ENCODE measurements around the gene GRIA1. TPM values are rescaled to one million over a fixed set of nuclear protein-coding genes. Genes with fewer than 3 reads are reported as not detected.

Gene GRIA1
- total RNA-seq, 1 donor from 2014 or later = not detected

GRCh38 chr5:153676406-153676805 lies 185.9 kb downstream of the GRIA1 start:
- Mint-ChIP-seq H3K36me3 (ENCODE audit: insufficient read depth) (no peaks in the 10 kb centered on the region), H3K4me1 (ENCODE audit: low read depth) (no peaks in the 10 kb centered on the region), H3K9me3 (ENCODE audit: low read depth) (no peaks in the 10 kb centered on the region), H3K27ac (no peak overlapping the region), H3K27me3 (peaks cover 9% of the 10 kb centered on the region), H3K4me3 (ENCODE audit: low read depth) (no peak overlapping the region)
- TF ChIP-seq, protein P1, sequence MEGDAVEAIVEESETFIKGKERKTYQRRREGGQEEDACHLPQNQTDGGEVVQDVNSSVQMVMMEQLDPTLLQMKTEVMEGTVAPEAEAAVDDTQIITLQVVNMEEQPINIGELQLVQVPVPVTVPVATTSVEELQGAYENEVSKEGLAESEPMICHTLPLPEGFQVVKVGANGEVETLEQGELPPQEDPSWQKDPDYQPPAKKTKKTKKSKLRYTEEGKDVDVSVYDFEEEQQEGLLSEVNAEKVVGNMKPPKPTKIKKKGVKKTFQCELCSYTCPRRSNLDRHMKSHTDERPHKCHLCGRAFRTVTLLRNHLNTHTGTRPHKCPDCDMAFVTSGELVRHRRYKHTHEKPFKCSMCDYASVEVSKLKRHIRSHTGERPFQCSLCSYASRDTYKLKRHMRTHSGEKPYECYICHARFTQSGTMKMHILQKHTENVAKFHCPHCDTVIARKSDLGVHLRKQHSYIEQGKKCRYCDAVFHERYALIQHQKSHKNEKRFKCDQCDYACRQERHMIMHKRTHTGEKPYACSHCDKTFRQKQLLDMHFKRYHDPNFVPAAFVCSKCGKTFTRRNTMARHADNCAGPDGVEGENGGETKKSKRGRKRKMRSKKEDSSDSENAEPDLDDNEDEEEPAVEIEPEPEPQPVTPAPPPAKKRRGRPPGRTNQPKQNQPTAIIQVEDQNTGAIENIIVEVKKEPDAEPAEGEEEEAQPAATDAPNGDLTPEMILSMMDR (IDR thresholded peaks at IDR 0.05; ENCODE audit: unreplicated experiment) = no peak
- DNase-seq (ENCODE audit: low spot score, unreplicated experiment) = no peak

DNA sequence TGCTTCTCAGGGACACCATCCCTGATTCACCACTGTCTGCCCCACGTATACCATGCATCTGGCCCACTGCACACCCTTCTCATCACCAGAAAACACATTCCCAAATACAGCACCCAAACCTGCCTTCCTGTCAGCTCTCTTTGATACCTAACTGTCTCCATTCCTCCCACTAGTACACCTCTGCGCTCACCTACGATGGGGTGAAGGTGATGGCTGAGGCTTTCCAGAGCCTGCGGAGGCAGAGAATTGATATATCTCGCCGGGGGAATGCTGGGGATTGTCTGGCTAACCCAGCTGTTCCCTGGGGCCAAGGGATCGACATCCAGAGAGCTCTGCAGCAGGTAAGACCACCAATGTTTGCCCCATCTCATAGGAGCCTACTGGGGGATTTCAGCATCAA lies 186.4 kb downstream of the GRIA1 start:
- no peak overlapping the region for H3K4me3 Mint-ChIP-seq (ENCODE audit: low read depth)
- DNase-seq (ENCODE audit: low spot score, unreplicated experiment) = no peak
- H3K36me3 Mint-ChIP-seq (ENCODE audit: insufficient read depth) = no peaks in the 10 kb centered on the region
- H3K9me3 Mint-ChIP-seq (ENCODE audit: low read depth) = no peaks in the 10 kb centered on the region
- no peak overlapping the region for H3K27ac Mint-ChIP-seq
- peaks cover 9% of the 10 kb centered on the region for H3K27me3 Mint-ChIP-seq
- TF ChIP-seq, protein P1 (IDR thresholded peaks at IDR 0.05; ENCODE audit: unreplicated experiment) = no peak
- no peaks in the 10 kb centered on the region for H3K4me1 Mint-ChIP-seq (ENCODE audit: low read depth)

DNA sequence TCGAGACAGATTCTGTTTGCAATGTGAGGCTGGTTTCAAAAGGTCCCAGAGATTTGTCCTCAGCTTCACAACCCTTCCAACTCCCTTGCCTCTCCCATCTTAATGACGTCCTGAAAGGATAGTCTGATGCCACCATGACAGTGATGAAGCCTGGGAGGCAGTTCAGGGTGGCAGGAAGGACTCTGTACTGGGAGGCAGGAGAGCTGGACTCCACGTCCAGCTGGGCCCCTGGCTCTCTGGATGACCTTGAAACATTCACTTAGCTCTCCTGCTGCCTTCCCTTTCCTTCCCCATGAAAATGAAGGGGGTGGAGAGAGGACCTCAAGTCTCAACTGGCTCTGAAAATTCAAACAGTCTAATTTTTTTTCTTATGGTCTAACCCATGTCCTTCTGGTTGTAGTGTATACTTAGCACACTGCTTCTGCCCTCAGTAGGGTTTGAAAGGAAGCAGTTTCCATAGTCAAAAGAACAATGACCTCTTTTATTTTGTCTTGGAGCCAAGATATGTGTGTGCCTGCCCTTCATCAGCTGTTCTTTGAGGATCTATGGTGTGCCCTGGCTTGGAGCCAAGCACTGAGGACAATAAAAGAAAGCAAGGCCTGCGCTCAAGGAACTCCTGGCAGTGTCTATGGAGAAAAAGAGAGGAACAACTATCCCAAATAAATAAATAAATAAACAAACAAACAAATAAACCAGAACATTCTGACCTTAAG lies 188.3 kb downstream of the GRIA1 start:
- Mint-ChIP-seq H3K36me3 (ENCODE audit: insufficient read depth) (no peaks in the 10 kb centered on the region), H3K27ac (no peak overlapping the region), H3K9me3 (ENCODE audit: low read depth) (no peaks in the 10 kb centered on the region), H3K27me3 (peaks cover 6% of the 10 kb centered on the region), H3K4me1 (ENCODE audit: low read depth) (no peaks in the 10 kb centered on the region), H3K4me3 (ENCODE audit: low read depth) (no peak overlapping the region)
- TF ChIP-seq, protein P1 (IDR thresholded peaks at IDR 0.05; ENCODE audit: unreplicated experiment) = no peak
- DNase-seq (ENCODE audit: low spot score, unreplicated experiment) = no peak

DNA sequence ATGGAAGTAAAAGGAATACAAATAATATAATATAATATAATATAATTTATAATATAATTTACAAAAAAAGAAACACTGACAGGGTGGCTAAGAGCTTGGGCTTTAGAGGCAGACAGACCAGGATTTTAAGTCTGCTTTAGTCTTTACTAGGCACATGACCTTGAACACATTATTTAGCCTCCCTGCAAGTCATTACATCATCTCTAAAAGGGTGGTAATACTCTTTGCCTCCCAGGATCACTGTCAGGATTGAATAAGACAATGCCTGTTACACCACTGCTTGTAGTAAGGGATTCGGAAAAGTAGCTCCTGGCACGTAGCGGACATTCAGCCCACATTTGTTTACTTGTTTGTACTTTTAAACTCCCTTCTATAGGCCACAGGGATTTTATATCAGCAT lies 199.8 kb downstream of the GRIA1 start:
- TF ChIP-seq, protein P1 (IDR thresholded peaks at IDR 0.05; ENCODE audit: unreplicated experiment) = no peak

DNA sequence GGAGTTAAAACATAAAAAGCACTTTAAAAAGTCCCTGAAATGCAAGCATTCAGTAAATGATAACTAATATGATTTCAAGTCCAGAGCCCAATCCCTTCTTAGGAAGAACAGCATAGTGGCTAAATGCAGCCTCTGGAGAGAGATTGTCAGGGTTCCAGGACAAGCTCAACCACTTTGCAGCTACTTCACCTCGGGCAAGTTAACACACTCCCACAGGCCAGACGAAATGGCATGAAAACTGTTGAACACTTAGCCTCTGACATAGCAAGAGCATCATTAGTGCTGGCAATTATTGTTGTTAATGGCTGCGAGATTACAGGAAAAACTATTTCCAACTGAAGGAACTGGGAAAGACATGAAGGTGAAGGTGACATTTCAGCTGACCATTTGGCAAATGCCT lies 205.8 kb downstream of the GRIA1 start:
- Mint-ChIP-seq H3K4me1 (ENCODE audit: low read depth) (no peaks in the 10 kb centered on the region), H3K9me3 (ENCODE audit: low read depth) (no peaks in the 10 kb centered on the region)

More for the DNA sequence above, 199.8 kb downstream of the GRIA1 start:
- Mint-ChIP-seq H3K4me1 (ENCODE audit: low read depth) (no peaks in the 10 kb centered on the region), H3K9me3 (ENCODE audit: low read depth) (no peaks in the 10 kb centered on the region), H3K27ac (no peak overlapping the region), H3K4me3 (ENCODE audit: low read depth) (no peak overlapping the region), H3K36me3 (ENCODE audit: insufficient read depth) (no peaks in the 10 kb centered on the region), H3K27me3 (peaks cover 5% of the 10 kb centered on the region)
- no peak for DNase-seq (ENCODE audit: low spot score, unreplicated experiment)

More for the DNA sequence above, 205.8 kb downstream of the GRIA1 start:
- no peak for DNase-seq (ENCODE audit: low spot score, unreplicated experiment)
- no peak overlapping the region for H3K27ac Mint-ChIP-seq
- no peaks in the 10 kb centered on the region for H3K36me3 Mint-ChIP-seq (ENCODE audit: insufficient read depth)
- peaks cover 3% of the 10 kb centered on the region for H3K27me3 Mint-ChIP-seq
- TF ChIP-seq, protein P1 (IDR thresholded peaks at IDR 0.05; ENCODE audit: unreplicated experiment) = no peak
- no peak overlapping the region for H3K4me3 Mint-ChIP-seq (ENCODE audit: low read depth)
